Measurements from ENCODE around the gene ATG9B. TPM values are rescaled to one million over a fixed set of nuclear protein-coding genes. Genes with fewer than 3 reads are reported as not detected.

The ATG9B gene
- total and polyA plus RNA-seq, 2 of the 13 experiments (the other 11 are each of a cell fraction or from before 2014, with no cell fraction given) = 0.24 TPM; not detected in 1

DNA sequence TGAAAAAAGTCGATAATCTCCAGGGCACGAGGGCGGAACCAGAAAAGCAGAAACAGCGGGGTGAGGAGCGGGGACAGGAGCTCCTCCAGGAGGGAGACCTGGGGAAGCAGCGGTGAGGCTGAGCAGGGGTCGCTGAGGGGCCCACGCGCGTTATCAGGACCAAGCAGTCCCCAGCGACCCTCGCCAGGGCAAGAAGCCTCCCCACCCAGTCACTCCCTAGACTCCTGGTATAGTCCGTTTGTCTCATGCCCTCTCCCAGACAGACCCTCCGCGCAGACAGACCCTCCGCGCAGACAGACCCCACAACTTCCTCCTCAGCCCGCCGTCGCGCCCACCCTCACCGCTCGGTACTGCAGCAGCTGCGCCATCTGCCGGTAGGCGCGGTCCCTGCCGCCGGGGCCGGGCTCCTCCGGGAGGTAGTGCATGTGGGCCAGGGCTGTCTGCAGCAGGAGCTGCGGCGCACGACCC, 6.3 kb downstream of the ATG9B start (continued):
- TF ChIP-seq, protein P1, sequence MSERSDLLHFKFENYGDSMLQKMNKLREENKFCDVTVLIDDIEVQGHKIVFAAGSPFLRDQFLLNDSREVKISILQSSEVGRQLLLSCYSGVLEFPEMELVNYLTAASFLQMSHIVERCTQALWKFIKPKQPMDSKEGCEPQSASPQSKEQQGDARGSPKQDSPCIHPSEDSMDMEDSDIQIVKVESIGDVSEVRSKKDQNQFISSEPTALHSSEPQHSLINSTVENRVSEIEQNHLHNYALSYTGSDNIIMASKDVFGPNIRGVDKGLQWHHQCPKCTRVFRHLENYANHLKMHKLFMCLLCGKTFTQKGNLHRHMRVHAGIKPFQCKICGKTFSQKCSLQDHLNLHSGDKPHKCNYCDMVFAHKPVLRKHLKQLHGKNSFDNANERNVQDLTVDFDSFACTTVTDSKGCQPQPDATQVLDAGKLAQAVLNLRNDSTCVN (CRISPR knock-in tag; IDR thresholded peaks at IDR 0.05; ENCODE audit: borderline replicate concordance) = 0 out of 2 replicates have a peak, but pooled peaks have one; percentile 49
- TF ChIP-seq EHMT2 (IDR thresholded peaks at IDR 0.05; ENCODE audit: borderline replicate concordance, low read depth, low read length) (no peak), GLI4 (CRISPR knock-in tag; IDR thresholded peaks at IDR 0.05; ENCODE audit: borderline replicate concordance) (no peak), SYNCRIP (IDR thresholded peaks at IDR 0.05; ENCODE audit: insufficient read depth, low read depth, low read length) (no peak), ZNF7 (CRISPR knock-in tag; IDR thresholded peaks at IDR 0.05) (no peak), ZNF713 (CRISPR knock-in tag; IDR thresholded peaks at IDR 0.05) (no peak), RBM22 (optimal IDR thresholded peaks at IDR 0.05; ENCODE audit: low read length) (no peak), ZSCAN12 (CRISPR knock-in tag; IDR thresholded peaks at IDR 0.05) (no peak), ZNF510 (CRISPR knock-in tag; IDR thresholded peaks at IDR 0.05; ENCODE audit: low read depth) (no peak), KLF16 (CRISPR knock-in tag; IDR thresholded peaks at IDR 0.05) (0 out of 4 replicates have a peak, but pooled peaks of 1 of the 2 experiments have one; percentile 40), THAP11 (CRISPR knock-in tag; IDR thresholded peaks at IDR 0.05) (peak; percentile 70), ZNF33B (CRISPR knock-in tag; IDR thresholded peaks at IDR 0.05) (no peak), ZNF556 (CRISPR knock-in tag; IDR thresholded peaks at IDR 0.05; ENCODE audit: borderline replicate concordance) (no peak)
- TF ChIP-seq, protein P2, sequence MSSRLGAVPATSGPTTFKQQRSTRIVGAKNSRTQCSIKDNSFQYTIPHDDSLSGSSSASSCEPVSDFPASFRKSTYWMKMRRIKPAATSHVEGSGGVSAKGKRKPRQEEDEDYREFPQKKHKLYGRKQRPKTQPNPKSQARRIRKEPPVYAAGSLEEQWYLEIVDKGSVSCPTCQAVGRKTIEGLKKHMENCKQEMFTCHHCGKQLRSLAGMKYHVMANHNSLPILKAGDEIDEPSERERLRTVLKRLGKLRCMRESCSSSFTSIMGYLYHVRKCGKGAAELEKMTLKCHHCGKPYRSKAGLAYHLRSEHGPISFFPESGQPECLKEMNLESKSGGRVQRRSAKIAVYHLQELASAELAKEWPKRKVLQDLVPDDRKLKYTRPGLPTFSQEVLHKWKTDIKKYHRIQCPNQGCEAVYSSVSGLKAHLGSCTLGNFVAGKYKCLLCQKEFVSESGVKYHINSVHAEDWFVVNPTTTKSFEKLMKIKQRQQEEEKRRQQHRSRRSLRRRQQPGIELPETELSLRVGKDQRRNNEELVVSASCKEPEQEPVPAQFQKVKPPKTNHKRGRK (CRISPR knock-in tag; IDR thresholded peaks at IDR 0.05) = no peak
- TF ChIP-seq, protein P3, sequence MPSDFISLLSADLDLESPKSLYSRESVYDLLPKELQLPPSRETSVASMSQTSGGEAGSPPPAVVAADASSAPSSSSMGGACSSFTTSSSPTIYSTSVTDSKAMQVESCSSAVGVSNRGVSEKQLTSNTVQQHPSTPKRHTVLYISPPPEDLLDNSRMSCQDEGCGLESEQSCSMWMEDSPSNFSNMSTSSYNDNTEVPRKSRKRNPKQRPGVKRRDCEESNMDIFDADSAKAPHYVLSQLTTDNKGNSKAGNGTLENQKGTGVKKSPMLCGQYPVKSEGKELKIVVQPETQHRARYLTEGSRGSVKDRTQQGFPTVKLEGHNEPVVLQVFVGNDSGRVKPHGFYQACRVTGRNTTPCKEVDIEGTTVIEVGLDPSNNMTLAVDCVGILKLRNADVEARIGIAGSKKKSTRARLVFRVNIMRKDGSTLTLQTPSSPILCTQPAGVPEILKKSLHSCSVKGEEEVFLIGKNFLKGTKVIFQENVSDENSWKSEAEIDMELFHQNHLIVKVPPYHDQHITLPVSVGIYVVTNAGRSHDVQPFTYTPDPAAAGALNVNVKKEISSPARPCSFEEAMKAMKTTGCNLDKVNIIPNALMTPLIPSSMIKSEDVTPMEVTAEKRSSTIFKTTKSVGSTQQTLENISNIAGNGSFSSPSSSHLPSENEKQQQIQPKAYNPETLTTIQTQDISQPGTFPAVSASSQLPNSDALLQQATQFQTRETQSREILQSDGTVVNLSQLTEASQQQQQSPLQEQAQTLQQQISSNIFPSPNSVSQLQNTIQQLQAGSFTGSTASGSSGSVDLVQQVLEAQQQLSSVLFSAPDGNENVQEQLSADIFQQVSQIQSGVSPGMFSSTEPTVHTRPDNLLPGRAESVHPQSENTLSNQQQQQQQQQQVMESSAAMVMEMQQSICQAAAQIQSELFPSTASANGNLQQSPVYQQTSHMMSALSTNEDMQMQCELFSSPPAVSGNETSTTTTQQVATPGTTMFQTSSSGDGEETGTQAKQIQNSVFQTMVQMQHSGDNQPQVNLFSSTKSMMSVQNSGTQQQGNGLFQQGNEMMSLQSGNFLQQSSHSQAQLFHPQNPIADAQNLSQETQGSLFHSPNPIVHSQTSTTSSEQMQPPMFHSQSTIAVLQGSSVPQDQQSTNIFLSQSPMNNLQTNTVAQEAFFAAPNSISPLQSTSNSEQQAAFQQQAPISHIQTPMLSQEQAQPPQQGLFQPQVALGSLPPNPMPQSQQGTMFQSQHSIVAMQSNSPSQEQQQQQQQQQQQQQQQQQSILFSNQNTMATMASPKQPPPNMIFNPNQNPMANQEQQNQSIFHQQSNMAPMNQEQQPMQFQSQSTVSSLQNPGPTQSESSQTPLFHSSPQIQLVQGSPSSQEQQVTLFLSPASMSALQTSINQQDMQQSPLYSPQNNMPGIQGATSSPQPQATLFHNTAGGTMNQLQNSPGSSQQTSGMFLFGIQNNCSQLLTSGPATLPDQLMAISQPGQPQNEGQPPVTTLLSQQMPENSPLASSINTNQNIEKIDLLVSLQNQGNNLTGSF (CRISPR knock-in tag; IDR thresholded peaks at IDR 0.05) = no peak
- TF ChIP-seq, protein P4, sequence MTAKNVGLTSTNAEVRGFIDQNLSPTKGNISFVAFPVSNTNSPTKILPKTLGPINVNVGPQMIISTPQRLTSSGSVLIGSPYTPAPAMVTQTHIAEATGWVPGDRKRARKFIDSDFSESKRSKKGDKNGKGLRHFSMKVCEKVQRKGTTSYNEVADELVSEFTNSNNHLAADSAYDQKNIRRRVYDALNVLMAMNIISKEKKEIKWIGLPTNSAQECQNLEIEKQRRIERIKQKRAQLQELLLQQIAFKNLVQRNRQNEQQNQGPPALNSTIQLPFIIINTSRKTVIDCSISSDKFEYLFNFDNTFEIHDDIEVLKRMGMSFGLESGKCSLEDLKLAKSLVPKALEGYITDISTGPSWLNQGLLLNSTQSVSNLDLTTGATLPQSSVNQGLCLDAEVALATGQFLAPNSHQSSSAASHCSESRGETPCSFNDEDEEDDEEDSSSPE (CRISPR knock-in tag; IDR thresholded peaks at IDR 0.05) = peak; percentile 50; the same call in 1 of the 2 replicates
- TF ChIP-seq, protein P5, sequence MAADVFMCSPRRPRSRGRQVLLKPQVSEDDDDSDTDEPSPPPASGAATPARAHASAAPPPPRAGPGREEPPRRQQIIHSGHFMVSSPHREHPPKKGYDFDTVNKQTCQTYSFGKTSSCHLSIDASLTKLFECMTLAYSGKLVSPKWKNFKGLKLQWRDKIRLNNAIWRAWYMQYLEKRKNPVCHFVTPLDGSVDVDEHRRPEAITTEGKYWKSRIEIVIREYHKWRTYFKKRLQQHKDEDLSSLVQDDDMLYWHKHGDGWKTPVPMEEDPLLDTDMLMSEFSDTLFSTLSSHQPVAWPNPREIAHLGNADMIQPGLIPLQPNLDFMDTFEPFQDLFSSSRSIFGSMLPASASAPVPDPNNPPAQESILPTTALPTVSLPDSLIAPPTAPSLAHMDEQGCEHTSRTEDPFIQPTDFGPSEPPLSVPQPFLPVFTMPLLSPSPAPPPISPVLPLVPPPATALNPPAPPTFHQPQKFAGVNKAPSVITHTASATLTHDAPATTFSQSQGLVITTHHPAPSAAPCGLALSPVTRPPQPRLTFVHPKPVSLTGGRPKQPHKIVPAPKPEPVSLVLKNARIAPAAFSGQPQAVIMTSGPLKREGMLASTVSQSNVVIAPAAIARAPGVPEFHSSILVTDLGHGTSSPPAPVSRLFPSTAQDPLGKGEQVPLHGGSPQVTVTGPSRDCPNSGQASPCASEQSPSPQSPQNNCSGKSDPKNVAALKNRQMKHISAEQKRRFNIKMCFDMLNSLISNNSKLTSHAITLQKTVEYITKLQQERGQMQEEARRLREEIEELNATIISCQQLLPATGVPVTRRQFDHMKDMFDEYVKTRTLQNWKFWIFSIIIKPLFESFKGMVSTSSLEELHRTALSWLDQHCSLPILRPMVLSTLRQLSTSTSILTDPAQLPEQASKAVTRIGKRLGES (CRISPR knock-in tag; IDR thresholded peaks at IDR 0.05; ENCODE audit: borderline replicate concordance) = no peak
